GM12801 (cell line): ENCODE results near the gene SAE1.

Source experiments
- CTCF ChIP-seq: IDR thresholded peaks from one replicate; pipeline ENCODE4 v1.5.1; 2011; ENCODE audit warnings: control low read depth; ENCODE audit not compliant: insufficient read length; ENCODE audit errors: extremely low read depth

SAE1 gene

GRCh38 chr19:47221080-47221841 is 90.6 kb downstream of the SAE1 start:
- TF ChIP-seq CTCF, result no peak

- TF ChIP-seq CTCF, result no peak
Observed at GRCh38 chr19:47221890-47222289, 91.3 kb downstream of the SAE1 start.

GRCh38 chr19:47225746-47226425 is 95.3 kb downstream of the SAE1 start:
- TF ChIP-seq CTCF, result no peak

- no peak for TF ChIP-seq CTCF
Observed at GRCh38 chr19:47226426-47227351, 96.1 kb downstream of the SAE1 start.

- TF ChIP-seq CTCF, result no peak
Observed at GRCh38 chr19:47227352-47228167, 96.9 kb downstream of the SAE1 start.

GRCh38 chr19:47228168-47228936 is 97.7 kb downstream of the SAE1 start:
- no peak for TF ChIP-seq CTCF
